K562 (cell line): ENCODE measurements around the gene HYAL1. TPM values are rescaled to one million over a fixed set of nuclear protein-coding genes. Genes with fewer than 3 reads are reported as not detected.

Experiments used
- ARID1B ChIP-seq: fragments of 450-650 bp; IDR thresholded peaks from 2 replicates; pipeline ENCODE4 v1.6.1; 2016; ENCODE audit warnings: antibody characterized with exemption, mild to moderate bottlenecking, inconsistent platforms
- CBFA2T3 ChIP-seq: fragments of 450-650 bp; IDR thresholded peaks from 2 replicates; pipeline ENCODE4 v1.6.1; 2017
- CTCF ChIP-seq, 3 experiments: IDR thresholded peaks in 2 of 3; conservative IDR thresholded peaks in 1 of 3; 2 replicates each; pipeline ENCODE4 v1.5.1; 2011 to 2012; ENCODE audit warnings: low read length in 3 of 3, mild to moderate bottlenecking in 3 of 3, control low read depth in 2 of 3, improper control_type of control experiment in 1 of 3, inconsistent platforms in 1 of 3, low read depth in 1 of 3, mixed read lengths in 1 of 3, moderate library complexity in 1 of 3; ENCODE audit not compliant: insufficient read depth in 2 of 3
- ETV1 ChIP-seq: fragments of 450-650 bp; conservative IDR thresholded peaks from 2 replicates; pipeline ENCODE4 v1.6.1; 2016; ENCODE audit warnings: missing genetic modification characterization, control low read depth, low read depth, missing compliant biosample characterization
- MBD2 ChIP-seq: sonication (generic); IDR thresholded peaks from 2 replicates; pipeline ENCODE4 v1.6.1; 2016; ENCODE audit warnings: low read depth, borderline replicate concordance
- RBM17 ChIP-seq: fragments of 200-400 bp; formaldehyde crosslinking; IDR thresholded peaks from 2 replicates; pipeline ENCODE4 v1.6.1; 2017; ENCODE audit warnings: low read depth, mild to moderate bottlenecking, low read length, borderline replicate concordance
- RUNX1 ChIP-seq: sonication (generic); IDR thresholded peaks from 2 replicates; pipeline ENCODE4 v1.6.1; 2016; ENCODE audit warnings: antibody characterized with exemption, low read depth
- TAL1 ChIP-seq: fragments of 450-650 bp; IDR thresholded peaks from 2 replicates; pipeline ENCODE4 v1.6.1; 2016; ENCODE audit warnings: mild to moderate bottlenecking
- ZBTB9 ChIP-seq: fragments of 450-650 bp; formaldehyde crosslinking; IDR thresholded peaks from 2 replicates; pipeline ENCODE4 v1.4.0; 2020; ENCODE audit warnings: mild to moderate bottlenecking, moderate library complexity
- ZNF274 ChIP-seq: IDR thresholded peaks from 2 replicates; pipeline ENCODE4 v1.6.1; 2011; ENCODE audit warnings: low read depth, mild to moderate bottlenecking, low read length, moderate library complexity, borderline replicate concordance
- ZNF324 ChIP-seq: fragments of 250-450 bp; sonication (Bioruptor Pico); IDR thresholded peaks from 2 replicates; pipeline ENCODE4 v1.4.0; 2020; ENCODE audit warnings: mild to moderate bottlenecking
- ZNF766 ChIP-seq: fragments of 200-800 bp; sonication (Bioruptor generic); conservative IDR thresholded peaks from 2 replicates; pipeline ENCODE4 v1.6.1; 2016; ENCODE audit warnings: missing genetic modification characterization, missing compliant biosample characterization
- ZSCAN29 ChIP-seq: fragments of 450-650 bp; IDR thresholded peaks from 2 replicates; pipeline ENCODE4 v1.6.1; 2017
- polyA plus RNA-seq, 8 experiments: library from polyadenylated mRNA; depleted of rRNA in 4 of 8; stranded (reverse) in 5 of 8; unstranded in 3 of 8; fragments of >200 nt; fragmentation: Nextera tagmentation in 2 of 8; fragmentation: Illumina TruSeq in 1 of 8; extraction: Ambion mirVana in 2 of 8; extraction: Trizol in 1 of 8; gene quantifications; 2 replicates each; pipeline versions ENCODE4 v1.2.1 to v1.2.3, GENCODE V29; 2011 to 2014; ENCODE audit warnings: inconsistent platforms in 1 of 8, missing spikeins in 1 of 8
- total RNA-seq, 7 experiments: library from RNA; depleted of rRNA in 6 of 7; stranded (reverse); fragments of >200 nt in 6 of 7; fragmentation: Illumina TruSeq in 2 of 7; extraction: Trizol in 2 of 7; gene quantifications; 2 replicates each; pipeline versions ENCODE4 v1.2.1 to v1.2.3, GENCODE V29; 2011 to 2021; ENCODE audit warnings: low replicate concordance in 1 of 7
- TF ChIP-seq, protein P1 (sequence below): sonication (generic); formaldehyde crosslinking; IDR thresholded peaks from 2 replicates; pipeline ENCODE4 v1.9.0; 2022; ENCODE audit warnings: mild to moderate bottlenecking, missing genetic modification reagents

HYAL1 gene
- total and polyA plus RNA-seq, 9 of the 15 experiments (the other 6 are each of a cell fraction or from before 2014, with no cell fraction given) = 1.4 to 8.5 (median 4.7) TPM

GRCh38 chr3:50297896-50298725 is 5.3 kb downstream of the HYAL1 start (continued):
- TF ChIP-seq CTCF (IDR thresholded peaks at IDR 0.05 in 2 of 3, conservative IDR thresholded peaks at IDR 0.05 in 1 of 3; ENCODE audit: insufficient read depth in 2 of 3, low read depth in 1 of 3, low read length in 3 of 3) (0 out of 6 replicates have a peak, but pooled peaks of 1 of the 3 experiments have one; percentile 30), ZNF274 (no peak), ZSCAN29 (no peak), ZBTB9 (CRISPR knock-in tag) (no peak), TAL1 (no peak), ARID1B (no peak), CBFA2T3 (peak; percentile 19; the same call in 1 of the 2 replicates), ZNF766 (CRISPR knock-in tag) (no peak), RBM17 (no peak), MBD2 (0 out of 2 replicates have a peak, but pooled peaks have one; percentile 2), ZNF324 (CRISPR knock-in tag) (no peak), ETV1 (tag) (0 out of 2 replicates have a peak, but pooled peaks have one; percentile 21), RUNX1 (no peak)
- TF ChIP-seq, protein P1, sequence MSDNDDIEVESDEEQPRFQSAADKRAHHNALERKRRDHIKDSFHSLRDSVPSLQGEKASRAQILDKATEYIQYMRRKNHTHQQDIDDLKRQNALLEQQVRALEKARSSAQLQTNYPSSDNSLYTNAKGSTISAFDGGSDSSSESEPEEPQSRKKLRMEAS (CRISPR knock-in tag) = no peak
